ENCODE results near the gene MPP7. TPM values are rescaled to one million over a fixed set of nuclear protein-coding genes. Genes with fewer than 3 reads are reported as not detected.
"Not testable (repeated sequence)": the region's sequence is repeated elsewhere in the genome, so short reads cannot be mapped to it uniquely, and the experiment has no call there.

The MPP7 gene
- total RNA-seq: 0.32 and 0.43 TPM in 2 replicates

DNA sequence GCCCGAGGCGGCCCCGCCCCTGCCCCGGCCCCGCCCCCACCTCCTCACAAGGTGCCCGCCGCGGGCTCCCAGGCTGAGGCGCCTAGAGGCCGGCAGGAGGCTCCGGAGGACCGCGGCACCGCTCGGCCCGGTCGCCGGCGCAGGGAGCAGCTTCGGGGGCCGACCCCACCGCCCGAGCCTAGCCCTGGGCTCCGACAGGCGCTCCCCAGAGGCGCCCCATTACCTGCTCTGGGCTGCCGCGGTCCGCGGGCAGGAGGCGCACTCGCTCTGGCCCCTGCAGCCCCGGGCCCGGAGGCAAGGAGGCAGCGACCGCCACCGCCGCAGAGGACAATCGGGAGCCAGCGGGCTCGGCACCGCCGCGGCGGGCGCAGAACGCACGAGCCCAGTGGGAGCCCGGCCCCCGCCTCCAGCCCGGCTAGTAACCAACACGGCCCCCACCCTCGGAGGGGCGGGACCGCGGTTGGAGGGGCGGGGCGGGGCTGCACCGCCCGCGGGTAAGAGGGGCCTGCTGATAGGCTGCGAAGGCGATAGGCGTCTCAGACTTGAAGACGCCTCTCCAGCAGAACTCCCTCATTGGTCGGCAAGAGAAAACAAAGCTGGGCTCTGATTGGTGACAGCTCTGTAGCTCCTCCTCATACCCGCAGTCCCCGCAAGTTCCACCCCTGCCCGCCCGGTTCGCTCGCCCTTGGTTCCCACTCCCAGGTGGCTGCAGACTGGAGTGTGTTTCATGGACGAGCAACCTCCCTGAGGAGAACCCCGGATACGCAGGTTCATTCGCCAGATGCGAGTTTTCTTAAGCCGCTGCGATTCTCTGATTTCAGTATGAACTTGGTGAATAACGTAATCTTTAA, at the start of gene MPP7:
Gene MPP7 (minus strand): TSS at position 427 of the 851 bp plus-strand sequence. CDS start 64,460 bp downstream, outside the sequence.
- TF ChIP-seq, protein P1, sequence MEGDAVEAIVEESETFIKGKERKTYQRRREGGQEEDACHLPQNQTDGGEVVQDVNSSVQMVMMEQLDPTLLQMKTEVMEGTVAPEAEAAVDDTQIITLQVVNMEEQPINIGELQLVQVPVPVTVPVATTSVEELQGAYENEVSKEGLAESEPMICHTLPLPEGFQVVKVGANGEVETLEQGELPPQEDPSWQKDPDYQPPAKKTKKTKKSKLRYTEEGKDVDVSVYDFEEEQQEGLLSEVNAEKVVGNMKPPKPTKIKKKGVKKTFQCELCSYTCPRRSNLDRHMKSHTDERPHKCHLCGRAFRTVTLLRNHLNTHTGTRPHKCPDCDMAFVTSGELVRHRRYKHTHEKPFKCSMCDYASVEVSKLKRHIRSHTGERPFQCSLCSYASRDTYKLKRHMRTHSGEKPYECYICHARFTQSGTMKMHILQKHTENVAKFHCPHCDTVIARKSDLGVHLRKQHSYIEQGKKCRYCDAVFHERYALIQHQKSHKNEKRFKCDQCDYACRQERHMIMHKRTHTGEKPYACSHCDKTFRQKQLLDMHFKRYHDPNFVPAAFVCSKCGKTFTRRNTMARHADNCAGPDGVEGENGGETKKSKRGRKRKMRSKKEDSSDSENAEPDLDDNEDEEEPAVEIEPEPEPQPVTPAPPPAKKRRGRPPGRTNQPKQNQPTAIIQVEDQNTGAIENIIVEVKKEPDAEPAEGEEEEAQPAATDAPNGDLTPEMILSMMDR (IDR thresholded peaks at IDR 0.05; ENCODE audit: insufficient read depth, low read depth, low read length): peak; percentile 23
- H3K4me3 ChIP-seq (ENCODE audit: low read depth, low read length): peak within 1 kb of the TSS; percentile 69
- peak; percentile 96 for DNase-seq (ENCODE audit: low read depth)

DNA sequence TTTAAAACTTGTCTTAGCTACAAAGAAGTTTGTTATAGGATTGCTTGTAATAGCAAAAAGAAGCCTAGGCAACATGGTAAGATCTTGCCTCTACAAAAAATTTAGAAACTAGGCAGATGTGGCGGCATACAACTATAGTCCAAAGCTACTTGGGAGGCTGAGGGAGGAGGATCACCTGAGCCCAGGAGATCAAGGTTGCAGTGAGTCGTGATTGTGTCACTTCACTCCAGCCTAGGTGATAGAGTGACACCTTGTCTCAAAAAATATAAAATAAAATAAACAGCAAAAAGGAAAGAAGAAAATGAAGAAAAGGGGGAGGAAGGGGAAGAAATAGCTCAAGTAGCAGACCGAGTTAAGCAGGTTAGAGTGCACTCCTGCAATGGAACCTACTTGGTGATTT, 47.0 kb upstream of the MPP7 start:
- DNase-seq (ENCODE audit: low read depth): no peak
- TF ChIP-seq, protein P1 (IDR thresholded peaks at IDR 0.05; ENCODE audit: insufficient read depth, low read depth, low read length): no peak
- H3K4me3 ChIP-seq (ENCODE audit: low read depth, low read length): no peak overlapping the region

DNA sequence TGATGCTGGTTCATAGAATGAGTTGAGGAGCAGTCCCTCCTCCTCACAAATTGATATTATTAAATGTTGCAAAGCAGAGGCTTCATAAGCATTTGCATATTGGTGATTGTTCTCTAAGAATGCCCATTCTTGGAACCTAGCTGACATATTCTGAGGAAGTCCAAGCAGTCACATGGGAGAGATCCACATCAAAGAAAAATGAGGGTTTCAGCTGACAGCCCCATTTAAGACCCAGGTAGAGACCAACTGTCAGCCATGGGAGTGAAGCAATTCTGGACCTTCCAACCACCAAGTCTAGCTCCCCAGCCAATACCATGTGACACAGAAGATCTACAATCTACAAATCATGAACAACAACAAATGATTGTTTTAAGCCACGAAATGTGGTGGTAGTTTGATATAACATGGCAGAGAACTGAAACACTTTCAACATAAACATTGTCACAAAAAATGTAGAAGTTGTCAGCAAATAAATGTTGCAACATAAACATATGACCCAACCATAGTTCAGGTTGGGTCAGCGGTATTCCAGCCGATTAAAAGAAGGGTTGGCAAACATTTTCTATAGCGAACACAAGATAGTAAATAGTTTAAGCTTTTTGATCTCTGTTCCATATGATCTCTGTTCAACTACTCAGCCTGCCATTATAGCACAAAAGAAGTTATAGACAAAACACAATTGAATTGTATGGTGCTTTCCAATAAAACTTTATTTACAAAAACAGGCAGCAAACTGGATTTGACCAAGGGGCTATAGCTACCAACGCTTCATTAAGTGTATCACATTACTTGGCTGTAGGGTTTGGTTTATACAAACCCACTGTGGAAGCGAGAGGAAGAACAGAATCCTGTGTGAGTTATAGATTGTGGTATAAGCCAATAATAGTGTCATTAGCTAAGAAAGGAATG, 41.4 kb upstream of the MPP7 start:
- no peak overlapping the region for H3K4me3 ChIP-seq (ENCODE audit: low read depth, low read length)

DNA sequence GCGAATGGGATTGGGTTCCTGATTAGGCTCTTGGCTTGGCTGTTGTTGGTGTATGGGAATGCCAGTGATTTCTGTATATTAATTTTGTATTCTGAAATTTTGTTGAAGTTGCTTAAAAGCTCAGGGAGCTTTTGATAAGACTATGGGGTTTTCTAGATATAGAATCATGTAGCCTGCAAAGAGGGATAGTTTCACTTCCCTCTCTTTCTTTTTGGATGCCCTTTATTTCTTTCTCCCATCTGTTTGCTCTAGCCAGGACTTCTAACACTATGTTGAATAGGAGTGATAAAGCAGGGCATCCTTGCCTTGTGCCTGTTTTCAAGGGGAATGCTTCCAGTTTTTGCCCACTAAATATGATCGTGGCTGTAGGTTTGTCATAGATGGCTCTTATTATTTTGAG, 40.4 kb upstream of the MPP7 start:
- TF ChIP-seq, protein P1 (IDR thresholded peaks at IDR 0.05; ENCODE audit: insufficient read depth, low read depth, low read length): no peak
- no peak for DNase-seq (ENCODE audit: low read depth)
- H3K4me3 ChIP-seq (ENCODE audit: low read depth, low read length): no peak overlapping the region

More for the DNA sequence above, 41.4 kb upstream of the MPP7 start:
- no peak for DNase-seq (ENCODE audit: low read depth)
- TF ChIP-seq, protein P1 (IDR thresholded peaks at IDR 0.05; ENCODE audit: insufficient read depth, low read depth, low read length): no peak

DNA sequence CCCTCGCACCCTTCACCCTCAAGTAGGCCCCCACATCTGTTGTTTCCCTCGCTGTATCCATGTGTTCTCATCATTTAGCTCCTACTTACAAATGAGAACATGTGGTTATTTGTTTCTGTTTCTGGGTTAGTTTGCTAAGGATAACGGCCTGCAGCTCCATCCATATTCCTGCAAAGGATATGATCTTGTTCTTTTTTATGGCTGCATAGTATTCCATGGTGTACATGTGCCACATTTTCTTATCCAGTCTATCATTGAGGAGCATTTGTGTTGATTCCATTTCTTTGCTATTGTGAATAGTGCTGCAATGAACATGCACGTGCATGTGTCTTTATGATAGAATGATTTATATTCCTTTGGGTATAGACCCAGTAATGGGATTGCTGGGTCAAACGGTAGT, 38.8 kb upstream of the MPP7 start:
- not testable (repeated sequence) for DNase-seq (ENCODE audit: low read depth); H3K4me3 ChIP-seq (ENCODE audit: low read depth, low read length)

DNA sequence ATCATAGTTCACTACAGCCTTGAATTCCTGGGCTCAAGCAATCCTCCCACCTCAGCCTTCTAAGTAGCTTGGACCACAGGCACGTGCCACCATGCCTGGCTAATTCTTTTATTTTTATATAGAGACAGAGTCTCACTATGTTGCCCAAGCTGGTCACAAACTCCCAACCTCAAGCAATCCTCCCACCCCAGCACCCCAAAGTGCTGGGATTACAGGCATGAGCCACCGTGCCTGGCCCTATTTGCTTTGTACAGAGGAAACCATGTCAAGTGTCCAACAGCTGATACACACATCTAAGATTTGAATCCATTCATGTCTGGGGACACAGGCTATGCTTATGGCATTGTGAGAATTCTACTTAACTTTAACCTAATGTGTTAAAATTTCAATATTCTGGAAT, 29.9 kb upstream of the MPP7 start:
- no peak for DNase-seq (ENCODE audit: low read depth)
- TF ChIP-seq, protein P1 (IDR thresholded peaks at IDR 0.05; ENCODE audit: insufficient read depth, low read depth, low read length): no peak
- no peak overlapping the region for H3K4me3 ChIP-seq (ENCODE audit: low read depth, low read length)

DNA sequence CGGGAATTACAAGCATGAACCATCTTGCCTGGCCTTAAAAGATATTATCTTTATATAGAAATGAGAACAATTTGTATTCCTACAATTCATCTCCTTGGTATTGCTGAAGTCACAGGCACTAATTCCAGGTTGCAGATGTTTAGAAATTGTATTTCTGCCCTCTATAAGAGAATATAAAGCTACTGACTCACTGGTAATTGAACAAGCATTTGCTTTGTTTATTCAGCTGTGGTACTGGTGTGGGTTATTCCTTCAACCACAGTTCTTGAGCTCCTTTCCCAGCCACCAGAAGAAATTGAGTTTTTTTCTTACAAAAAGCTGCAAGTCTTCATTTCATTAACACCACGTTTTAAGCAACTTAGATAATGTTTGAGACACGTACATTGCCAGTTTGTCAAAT, 29.0 kb upstream of the MPP7 start:
- TF ChIP-seq, protein P1 (IDR thresholded peaks at IDR 0.05; ENCODE audit: insufficient read depth, low read depth, low read length): no peak
- H3K4me3 ChIP-seq (ENCODE audit: low read depth, low read length): no peak overlapping the region
- peak; percentile 10 for DNase-seq (ENCODE audit: low read depth)
